OCI-LY3 (cell line): Measurements from ENCODE around the gene ESF1.

Experiments
- H2AFZ ChIP-seq: fragments of 200-600, 300-600 bp; shearing (Covaris generic); 2 replicates; pipeline ENCODE4 v1.6.0; 2014; ENCODE audit warnings: antibody characterized with exemption, low read depth, low read length
- H3K27ac ChIP-seq: fragments of 200-600, 300-600 bp; sonication (generic); 2 replicates; pipeline ENCODE4 v1.5.1; 2014; ENCODE audit warnings: mild to moderate bottlenecking, low read length, moderate library complexity, mixed read lengths
- H3K27me3 ChIP-seq: fragments of 200-600, 300-600 bp; sonication (generic); 2 replicates; pipeline ENCODE4 v1.6.1; 2014; ENCODE audit warnings: low read depth, low read length, mixed read lengths
- H3K36me3 ChIP-seq: fragments of 200-600, 300-600 bp; sonication (generic); replicated peaks from 2 replicates; pipeline ENCODE3; 2014; ENCODE audit warnings: low read depth, low read length, mixed read lengths
- H3K4me1 ChIP-seq: fragments of 300-600, 200-600 bp; sonication (generic); 2 replicates; pipeline ENCODE4 v1.6.1; 2014; ENCODE audit warnings: low read length, mixed read lengths
- H3K4me2 ChIP-seq: fragments of 200-600, 300-600 bp; sonication (generic); 2 replicates; pipeline ENCODE4 v1.6.1; 2014; ENCODE audit warnings: low read length, mixed read lengths
- H3K4me3 ChIP-seq: fragments of 300-600, 200-600 bp; sonication (generic); 2 replicates; pipeline ENCODE4 v1.5.1; 2014; ENCODE audit warnings: antibody characterized with exemption, mild to moderate bottlenecking, low read length, moderate library complexity
- H3K79me2 ChIP-seq: fragments of 300-600, 200-600 bp; shearing (Covaris generic); 2 replicates; pipeline ENCODE4 v1.6.1; 2014; ENCODE audit warnings: mild to moderate bottlenecking, low read length, mixed read lengths
- H3K9ac ChIP-seq: fragments of 300-600, 200-600 bp; shearing (Covaris generic); 2 replicates; pipeline ENCODE4 v1.6.0; 2014; ENCODE audit warnings: mild to moderate bottlenecking, low read length, moderate library complexity
- H3K9me3 ChIP-seq: fragments of 200-600, 300-600 bp; shearing (Covaris generic); 2 replicates; pipeline ENCODE4 v1.6.1; 2014; ENCODE audit warnings: low read length, mixed read lengths; ENCODE audit not compliant: insufficient read depth
- H4K20me1 ChIP-seq: fragments of 200-600, 300-600 bp; sonication (generic); 2 replicates; pipeline ENCODE4 v1.6.1; 2016; ENCODE audit warnings: low read length, mixed read lengths; ENCODE audit not compliant: insufficient read depth
- EZH2phosphoT487 ChIP-seq: fragments of 200-600 bp; shearing (Covaris generic); IDR thresholded peaks from 2 replicates; pipeline ENCODE4 v1.6.1; 2018; ENCODE audit warnings: antibody characterized with exemption, mixed run types, low read depth
- TF ChIP-seq, protein P1 (sequence below): fragments of 200-600, 300-600 bp; sonication (generic); IDR thresholded peaks from 2 replicates; pipeline ENCODE4 v1.5.1; 2014; ENCODE audit warnings: antibody characterized with exemption, low read length, low read depth

The ESF1 gene

DNA sequence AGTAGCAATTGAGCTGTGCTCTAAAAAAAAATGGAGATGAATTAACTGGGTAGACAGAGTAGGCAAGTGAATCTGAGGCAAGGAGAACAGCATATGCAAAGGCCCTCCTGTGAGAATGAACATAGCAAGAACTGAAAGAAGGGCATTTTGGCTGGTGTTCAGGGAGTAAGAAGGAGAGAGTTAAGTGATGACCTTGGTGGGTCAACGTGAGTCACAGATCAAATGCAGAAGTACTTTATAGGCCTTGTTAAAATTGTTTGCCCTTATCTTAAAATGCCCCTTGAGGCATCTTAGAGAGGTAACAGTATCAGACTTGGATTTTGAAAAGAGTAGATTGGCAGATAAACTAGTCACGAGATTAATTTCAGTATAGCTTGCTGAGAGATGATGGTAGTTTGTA is 24.7 kb upstream of the ESF1 start:
- no peak overlapping the region for H3K4me2 ChIP-seq
- H3K4me3 ChIP-seq = no peak overlapping the region
- H3K27me3 ChIP-seq = no peaks in the 10 kb centered on the region
- H3K79me2 ChIP-seq = no peaks in the 10 kb centered on the region
- no peaks in the 10 kb centered on the region for H3K4me1 ChIP-seq
- no peaks in the 10 kb centered on the region for H4K20me1 ChIP-seq
- no peaks in the 10 kb centered on the region for H3K9me3 ChIP-seq
- peaks cover 61% of the 10 kb centered on the region for H3K36me3 ChIP-seq
- TF ChIP-seq EZH2phosphoT487 = no peak
- TF ChIP-seq, protein P1, sequence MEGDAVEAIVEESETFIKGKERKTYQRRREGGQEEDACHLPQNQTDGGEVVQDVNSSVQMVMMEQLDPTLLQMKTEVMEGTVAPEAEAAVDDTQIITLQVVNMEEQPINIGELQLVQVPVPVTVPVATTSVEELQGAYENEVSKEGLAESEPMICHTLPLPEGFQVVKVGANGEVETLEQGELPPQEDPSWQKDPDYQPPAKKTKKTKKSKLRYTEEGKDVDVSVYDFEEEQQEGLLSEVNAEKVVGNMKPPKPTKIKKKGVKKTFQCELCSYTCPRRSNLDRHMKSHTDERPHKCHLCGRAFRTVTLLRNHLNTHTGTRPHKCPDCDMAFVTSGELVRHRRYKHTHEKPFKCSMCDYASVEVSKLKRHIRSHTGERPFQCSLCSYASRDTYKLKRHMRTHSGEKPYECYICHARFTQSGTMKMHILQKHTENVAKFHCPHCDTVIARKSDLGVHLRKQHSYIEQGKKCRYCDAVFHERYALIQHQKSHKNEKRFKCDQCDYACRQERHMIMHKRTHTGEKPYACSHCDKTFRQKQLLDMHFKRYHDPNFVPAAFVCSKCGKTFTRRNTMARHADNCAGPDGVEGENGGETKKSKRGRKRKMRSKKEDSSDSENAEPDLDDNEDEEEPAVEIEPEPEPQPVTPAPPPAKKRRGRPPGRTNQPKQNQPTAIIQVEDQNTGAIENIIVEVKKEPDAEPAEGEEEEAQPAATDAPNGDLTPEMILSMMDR = no peak
- no peak overlapping the region for H3K9ac ChIP-seq
- no peak overlapping the region for H2AFZ ChIP-seq
- no peak overlapping the region for H3K27ac ChIP-seq

DNA sequence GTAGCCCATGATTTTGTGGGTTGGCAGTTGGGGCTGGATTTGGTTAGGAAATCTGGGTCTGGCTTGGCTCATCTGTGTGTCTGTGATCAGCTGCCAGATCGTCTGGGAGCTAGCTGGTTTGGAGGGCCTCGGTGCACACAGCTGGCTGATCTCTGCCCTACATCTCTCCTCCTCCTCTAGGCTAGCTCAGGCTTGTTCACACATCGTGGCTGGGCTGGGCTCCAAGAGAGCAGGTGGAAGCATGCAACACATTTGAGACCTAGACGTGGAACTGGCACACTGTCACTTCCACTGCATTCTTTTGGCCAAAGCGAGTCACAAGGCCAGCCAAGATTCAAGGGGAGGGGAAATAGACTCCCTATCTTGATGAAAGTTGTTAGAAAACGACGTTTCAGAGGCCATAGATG is 16.0 kb upstream of the ESF1 start:
- Histone ChIP-seq H3K4me2 (no peak overlapping the region), H3K27me3 (no peaks in the 10 kb centered on the region), H3K4me1 (no peaks in the 10 kb centered on the region), H3K36me3 (peaks cover 41% of the 10 kb centered on the region), H3K9me3 (no peaks in the 10 kb centered on the region), H4K20me1 (no peaks in the 10 kb centered on the region), H3K27ac (no peak overlapping the region), H3K9ac (no peak overlapping the region), H3K79me2 (no peaks in the 10 kb centered on the region), H2AFZ (no peak overlapping the region), H3K4me3 (no peak overlapping the region)
- TF ChIP-seq, protein P1 = no peak
- TF ChIP-seq EZH2phosphoT487 = no peak

DNA sequence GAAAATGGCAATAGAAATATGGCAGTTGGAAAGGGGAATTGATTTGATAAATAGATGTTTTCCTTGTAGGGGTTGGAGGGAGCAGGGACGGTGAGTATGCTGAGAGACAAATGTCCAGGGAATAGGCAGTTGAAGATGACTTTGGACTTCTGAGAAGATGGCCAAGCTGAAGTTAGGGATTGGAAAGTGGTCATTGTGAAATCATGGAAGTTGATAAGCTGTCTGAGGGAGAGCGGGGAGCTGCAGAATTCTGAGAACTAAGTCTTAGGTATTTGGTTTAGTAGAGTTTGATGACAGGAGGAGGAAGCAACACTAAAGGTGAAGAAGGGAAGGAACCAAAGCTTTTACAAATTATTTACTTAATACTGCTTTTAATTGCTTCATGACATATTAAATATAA is 15.3 kb upstream of the ESF1 start:
- H3K4me1 ChIP-seq = no peaks in the 10 kb centered on the region
- H3K9ac ChIP-seq = no peak overlapping the region
- H3K79me2 ChIP-seq = no peaks in the 10 kb centered on the region
- no peak overlapping the region for H3K27ac ChIP-seq
- H3K9me3 ChIP-seq = no peaks in the 10 kb centered on the region
- no peak overlapping the region for H3K4me3 ChIP-seq
- TF ChIP-seq, protein P1 = no peak
- no peak for TF ChIP-seq EZH2phosphoT487
- no peaks in the 10 kb centered on the region for H3K27me3 ChIP-seq
- H3K4me2 ChIP-seq = no peak overlapping the region
- peaks cover 46% of the 10 kb centered on the region for H3K36me3 ChIP-seq
- H2AFZ ChIP-seq = no peak overlapping the region
- H4K20me1 ChIP-seq = no peaks in the 10 kb centered on the region

DNA sequence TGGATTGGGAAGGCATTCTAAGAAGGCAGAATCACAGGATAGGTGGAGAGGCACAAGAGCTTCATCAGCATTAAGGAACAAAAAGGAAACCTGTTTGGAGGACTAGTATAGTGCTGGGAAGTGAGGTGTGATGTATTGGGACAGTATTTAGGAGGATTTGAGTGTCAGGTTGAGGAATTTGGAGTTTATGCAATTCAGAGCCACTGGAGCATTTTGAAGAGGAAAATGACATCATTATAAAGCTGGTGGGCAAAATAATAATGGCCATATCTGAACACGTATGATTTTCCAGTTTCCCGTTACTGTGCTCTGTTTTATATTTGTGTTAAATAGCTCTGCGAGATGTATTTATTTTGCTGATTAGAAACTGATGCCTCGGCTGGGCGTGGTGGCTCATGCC is 14.3 kb upstream of the ESF1 start:
- H3K79me2 ChIP-seq = no peaks in the 10 kb centered on the region
- H3K9me3 ChIP-seq = no peaks in the 10 kb centered on the region
- no peak overlapping the region for H3K4me3 ChIP-seq
- H4K20me1 ChIP-seq = no peaks in the 10 kb centered on the region
- no peaks in the 10 kb centered on the region for H3K27me3 ChIP-seq
- H2AFZ ChIP-seq = no peak overlapping the region
- H3K4me2 ChIP-seq = no peak overlapping the region
- no peak overlapping the region for H3K27ac ChIP-seq
- H3K9ac ChIP-seq = no peak overlapping the region
- peaks cover 46% of the 10 kb centered on the region for H3K36me3 ChIP-seq
- TF ChIP-seq EZH2phosphoT487 = no peak
- TF ChIP-seq, protein P1 = no peak
- H3K4me1 ChIP-seq = no peaks in the 10 kb centered on the region
